ENCODE results near the gene TCP11X2.
A peak's percentile ranks its signal among the peaks of the same experiment; 100 is the strongest.
"Not testable (repeated sequence)": the region's sequence is repeated elsewhere in the genome, so short reads cannot be mapped to it uniquely, and the experiment has no call there.

Gene TCP11X2

GRCh38 chrX:102471762-102472220, at the start of gene TCP11X2:
Gene TCP11X2 (minus strand): TSS chrX:102471812.
- DNase-seq, result not testable (repeated sequence)

- DNase-seq, result peak; percentile 65
Observed at GRCh38 chrX:102517326-102517725, 45.7 kb upstream of the TCP11X2 start.

GRCh38 chrX:102515975-102516941, 44.6 kb upstream of the TCP11X2 start, which contains the start of gene TMSB15A:
Gene TMSB15A (minus strand): TSS chrX:102516739.
- DNase-seq, result peak; percentile 66

GRCh38 chrX:102514536-102514935, 42.9 kb upstream of the TCP11X2 start:
- DNase-seq, result no peak

- DNase-seq, result no peak
Observed at GRCh38 chrX:102498732-102499131, 27.1 kb upstream of the TCP11X2 start.

GRCh38 chrX:102491766-102492165, 20.2 kb upstream of the TCP11X2 start:
- no peak for DNase-seq

GRCh38 chrX:102478765-102479164, 7.2 kb upstream of the TCP11X2 start:
- not testable (repeated sequence) for DNase-seq

GRCh38 chrX:102470215-102470614, 1.4 kb downstream of the TCP11X2 start:
- not testable (repeated sequence) for DNase-seq

GRCh38 chrX:102458615-102459014, 13.0 kb downstream of the TCP11X2 start:
- DNase-seq, result not testable (repeated sequence)

GRCh38 chrX:102439908-102440307, 31.7 kb downstream of the TCP11X2 start, which contains the start of gene NXF2B:
Gene NXF2B (minus strand): TSS chrX:102440008. CDS start chrX:102380036, 59,972 bp downstream.
- not testable (repeated sequence) for DNase-seq

GRCh38 chrX:102414493-102414892, 57.1 kb downstream of the TCP11X2 start:
- not testable (repeated sequence) for DNase-seq
